ENCODE data around the gene DHRSX. TPM values are rescaled to one million over a fixed set of nuclear protein-coding genes. Genes with fewer than 3 reads are reported as not detected.

DHRSX gene
- total and polyA plus RNA-seq, 2 of the 8 experiments (the other 6 are each of a cell fraction or from before 2014, with no cell fraction given) = 35.1 to 43.4 TPM

- H3K4me2 ChIP-seq (ENCODE audit: insufficient read depth in 1 of 2, low read depth in 2 of 2, low read length in 2 of 2) = no peak overlapping the region
- H3K4me1 ChIP-seq (replicated peaks in 1 of 4; ENCODE audit: control insufficient read depth in 3 of 4, insufficient read depth in 4 of 4, low read length in 3 of 4) = peaks cover 0 to 5% (median under 1%) of the 10 kb centered on the region in 4 experiments; a peak in 1 of 7 replicates
- H3K79me1 ChIP-seq (ENCODE audit: low read depth, low read length) = no peaks in the 10 kb centered on the region
- no peak overlapping the region for H4K91ac ChIP-seq (replicated peaks; ENCODE audit: insufficient read length, low read length)
- no peak overlapping the region for H2BK120ac ChIP-seq (replicated peaks; ENCODE audit: low read depth, low read length)
- no peak overlapping the region for H2BK20ac ChIP-seq (ENCODE audit: low read length)
- H2BK15ac ChIP-seq (ENCODE audit: low read length) = no peak overlapping the region
- H2BK12ac ChIP-seq (ENCODE audit: low read depth, low read length) = no peak overlapping the region
- H3K4me3 ChIP-seq (ENCODE audit: extremely low read depth in 1 of 4, insufficient read depth in 2 of 4, low read depth in 3 of 4, low read length in 4 of 4) = no peak overlapping the region
- H4K20me1 ChIP-seq (replicated peaks in 1 of 2; ENCODE audit: control insufficient read depth in 1 of 2, insufficient read depth in 2 of 2, low read length in 2 of 2) = peaks cover 0 to 7% of the 10 kb centered on the region in 2 experiments
- ChIA-PET CTCF (ENCODE audit: partially characterized antibody) (no interaction called here), POLR2A (ENCODE audit: partially characterized antibody) (no interaction called here)
- no peak overlapping the region for H3K23ac ChIP-seq (ENCODE audit: insufficient read length)
- H2AFZ ChIP-seq (ENCODE audit: low read length) = no peak overlapping the region
- H4K8ac ChIP-seq (ENCODE audit: extremely low read depth, insufficient read depth, low read length) = no peak overlapping the region
- DNase-seq (ENCODE audit: low read depth in 1 of 2, low spot score in 2 of 2) (no peak), FAIRE-seq (no peak)
- H2AK5ac ChIP-seq (ENCODE audit: low read depth, low read length) = no peak overlapping the region
- no peaks in the 10 kb centered on the region for H3K9me3 ChIP-seq (ENCODE audit: insufficient read depth in 2 of 2, low read depth in 1 of 2, low read length in 1 of 2)
- H2BK5ac ChIP-seq (ENCODE audit: low read depth, low read length) = no peak overlapping the region
- no peaks in the 10 kb centered on the region for H3K27me3 ChIP-seq (replicated peaks in 1 of 4; ENCODE audit: control insufficient read depth in 3 of 4, extremely low read depth in 1 of 4, insufficient read depth in 3 of 4, low read length in 3 of 4)
- no peak overlapping the region for H3K9ac ChIP-seq (replicated peaks in 1 of 4; ENCODE audit: extremely low read depth in 1 of 4, low read depth in 3 of 4, low read length in 3 of 4)
- no peaks in the 10 kb centered on the region for H3K79me2 ChIP-seq (ENCODE audit: control insufficient read depth in 1 of 2, insufficient read depth in 2 of 2, low read length in 2 of 2)
- no peak overlapping the region for H3K18ac ChIP-seq (ENCODE audit: extremely low read depth, low read length)
- H3K27ac ChIP-seq (ENCODE audit: low read depth, low read length) = no peak overlapping the region
- no peak overlapping the region for H3K4ac ChIP-seq (replicated peaks; ENCODE audit: insufficient read length, low read depth, low read length)
- H4K5ac ChIP-seq (ENCODE audit: insufficient read length, low read depth, low read length) = no peak overlapping the region
- no peak overlapping the region for H3K14ac ChIP-seq (ENCODE audit: insufficient read length)
- H3K56ac ChIP-seq (replicated peaks; ENCODE audit: insufficient read length, low read depth, low read length) = no peak overlapping the region
- peaks cover 13% of the 10 kb centered on the region; the same call in 1 of the 2 replicates for H3K23me2 ChIP-seq (ENCODE audit: low read depth, low read length)
- WGBS, 2 experiments (ENCODE audit: extremely low coverage in 1 of 2, insufficient coverage in 1 of 2, insufficient read length in 1 of 2, insufficient replicate concordance in 2 of 2, low coverage in 1 of 2, low lambda C conversion rate in 2 of 2, missing lambda C conversion rate in 1 of 2) = 86% methylated on average over 5 of the region's 5 CpGs; no CpG with 5 or more reads in 1 of the 2 experiments
- H3K36me3 ChIP-seq (ENCODE audit: control insufficient read depth in 2 of 4, insufficient read depth in 4 of 4, low read length in 3 of 4) = no peaks in the 10 kb centered on the region
- TF ChIP-seq USF2 (IDR thresholded peaks at IDR 0.05; ENCODE audit: low read length) = no peak
- no peak for TF ChIP-seq YY1 (IDR thresholded peaks at IDR 0.05; ENCODE audit: low read depth, low read length)
- no peak for TF ChIP-seq EP300 (IDR thresholded peaks at IDR 0.05; ENCODE audit: borderline replicate concordance in 1 of 2, low read depth in 2 of 2, low read length in 2 of 2)
- no peak for TF ChIP-seq BCL11A (IDR thresholded peaks at IDR 0.05; ENCODE audit: low read depth in 2 of 2, low read length in 2 of 2)
- TF ChIP-seq ASH2L (IDR thresholded peaks at IDR 0.05; ENCODE audit: low read length) = no peak
- no peak for TF ChIP-seq EGR1 (IDR thresholded peaks at IDR 0.05; ENCODE audit: borderline replicate concordance, low read depth, low read length)
- no peak for TF ChIP-seq SIN3A (conservative IDR thresholded peaks at IDR 0.05 in 1 of 2, IDR thresholded peaks at IDR 0.05 in 1 of 2; ENCODE audit: low read depth in 1 of 2, low read length in 2 of 2)
- no peak for TF ChIP-seq RAD21 (IDR thresholded peaks at IDR 0.05 in 1 of 2, conservative IDR thresholded peaks at IDR 0.05 in 1 of 2; ENCODE audit: low read depth in 2 of 2, low read length in 2 of 2)
- no peak for TF ChIP-seq POLR2AphosphoS5 (IDR thresholded peaks at IDR 0.05; ENCODE audit: low read depth, low read length)
- TF ChIP-seq RNF2 (IDR thresholded peaks at IDR 0.05; ENCODE audit: borderline replicate concordance, low read depth, low read length, missing control alignments, poor library complexity, severe bottlenecking) = no peak
- TF ChIP-seq SP2 (IDR thresholded peaks at IDR 0.05; ENCODE audit: low read length) = no peak
- no peak for TF ChIP-seq SP4 (IDR thresholded peaks at IDR 0.05; ENCODE audit: low read length)
- TF ChIP-seq CHD2 (IDR thresholded peaks at IDR 0.05; ENCODE audit: low read length) = no peak
Observed at GRCh38 chrX:2516623-2517022, 15.8 kb upstream of the DHRSX start.
